SK-N-SH (cell line): Measurements from ENCODE around the gene PQBP1.

Experiments used
- CTCF ChIP-seq: fragments of 200-600 bp; sonication (generic); IDR thresholded peaks from 2 replicates; pipeline ENCODE4 v1.6.1; 2017; ENCODE audit warnings: antibody characterized with exemption, mild to moderate bottlenecking, moderate library complexity
- EP300 ChIP-seq, 2 experiments: IDR thresholded peaks; 2 replicates each; pipeline versions ENCODE4 v1.4.0 to v1.6.1; 2012; ENCODE audit warnings: borderline replicate concordance in 1 of 2, low read depth in 1 of 2, low read length in 1 of 2
- EZH2phosphoT487 ChIP-seq: fragments of 200-600 bp; sonication (generic); IDR thresholded peaks from 2 replicates; pipeline ENCODE4 v1.6.1; 2017; ENCODE audit warnings: low read depth, mixed run types, mild to moderate bottlenecking, antibody characterized with exemption, moderate library complexity, borderline replicate concordance
- GABPA ChIP-seq: IDR thresholded peaks from 2 replicates; pipeline ENCODE4 v1.4.0; 2012; ENCODE audit warnings: low read depth, mild to moderate bottlenecking
- POLR2AphosphoS5 ChIP-seq: IDR thresholded peaks from 2 replicates; pipeline ENCODE4 v1.6.1; 2012; ENCODE audit warnings: low read depth, low read length
- RCOR1 ChIP-seq: fragments of 150-350 bp; IDR thresholded peaks from 2 replicates; pipeline ENCODE4 v1.6.1; 2017; ENCODE audit warnings: antibody characterized with exemption, low read length
- TAF1 ChIP-seq: IDR thresholded peaks from 2 replicates; pipeline ENCODE4 v1.6.1; 2012; ENCODE audit warnings: low read depth, mild to moderate bottlenecking, low read length, moderate library complexity, borderline replicate concordance
- TF ChIP-seq, protein P1 (sequence below): IDR thresholded peaks from 2 replicates; pipeline ENCODE4 v1.6.1; 2012; ENCODE audit warnings: mild to moderate bottlenecking, low read depth, low read length, moderate library complexity

DNA sequence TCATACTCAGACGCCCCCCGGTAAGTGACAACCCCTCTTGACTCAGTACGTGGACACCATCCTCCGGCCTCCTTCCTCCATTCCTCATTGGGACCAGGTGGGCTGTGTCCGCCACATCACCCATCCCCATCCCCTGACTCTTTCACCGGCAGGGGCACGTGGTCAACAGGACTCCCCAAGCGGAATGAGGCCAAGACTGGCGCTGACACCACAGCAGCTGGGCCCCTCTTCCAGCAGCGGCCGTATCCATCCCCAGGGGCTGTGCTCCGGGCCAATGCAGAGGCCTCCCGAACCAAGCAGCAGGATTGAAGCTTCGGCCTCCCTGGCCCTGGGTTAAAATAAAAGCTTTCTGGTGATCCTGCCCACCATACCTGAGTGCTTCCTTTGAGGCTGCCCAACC lies 5.0 kb downstream of the PQBP1 start:
- TF ChIP-seq GABPA (no peak), RCOR1 (no peak), CTCF (no peak), TAF1 (no peak), EZH2phosphoT487 (no peak), POLR2AphosphoS5 (no peak), EP300 (IDR thresholded peaks at IDR 0.05; ENCODE audit: borderline replicate concordance in 1 of 2, low read depth in 1 of 2, low read length in 1 of 2) (no peak)
- TF ChIP-seq, protein P1, sequence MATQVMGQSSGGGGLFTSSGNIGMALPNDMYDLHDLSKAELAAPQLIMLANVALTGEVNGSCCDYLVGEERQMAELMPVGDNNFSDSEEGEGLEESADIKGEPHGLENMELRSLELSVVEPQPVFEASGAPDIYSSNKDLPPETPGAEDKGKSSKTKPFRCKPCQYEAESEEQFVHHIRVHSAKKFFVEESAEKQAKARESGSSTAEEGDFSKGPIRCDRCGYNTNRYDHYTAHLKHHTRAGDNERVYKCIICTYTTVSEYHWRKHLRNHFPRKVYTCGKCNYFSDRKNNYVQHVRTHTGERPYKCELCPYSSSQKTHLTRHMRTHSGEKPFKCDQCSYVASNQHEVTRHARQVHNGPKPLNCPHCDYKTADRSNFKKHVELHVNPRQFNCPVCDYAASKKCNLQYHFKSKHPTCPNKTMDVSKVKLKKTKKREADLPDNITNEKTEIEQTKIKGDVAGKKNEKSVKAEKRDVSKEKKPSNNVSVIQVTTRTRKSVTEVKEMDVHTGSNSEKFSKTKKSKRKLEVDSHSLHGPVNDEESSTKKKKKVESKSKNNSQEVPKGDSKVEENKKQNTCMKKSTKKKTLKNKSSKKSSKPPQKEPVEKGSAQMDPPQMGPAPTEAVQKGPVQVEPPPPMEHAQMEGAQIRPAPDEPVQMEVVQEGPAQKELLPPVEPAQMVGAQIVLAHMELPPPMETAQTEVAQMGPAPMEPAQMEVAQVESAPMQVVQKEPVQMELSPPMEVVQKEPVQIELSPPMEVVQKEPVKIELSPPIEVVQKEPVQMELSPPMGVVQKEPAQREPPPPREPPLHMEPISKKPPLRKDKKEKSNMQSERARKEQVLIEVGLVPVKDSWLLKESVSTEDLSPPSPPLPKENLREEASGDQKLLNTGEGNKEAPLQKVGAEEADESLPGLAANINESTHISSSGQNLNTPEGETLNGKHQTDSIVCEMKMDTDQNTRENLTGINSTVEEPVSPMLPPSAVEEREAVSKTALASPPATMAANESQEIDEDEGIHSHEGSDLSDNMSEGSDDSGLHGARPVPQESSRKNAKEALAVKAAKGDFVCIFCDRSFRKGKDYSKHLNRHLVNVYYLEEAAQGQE, result no peak
